C4-2B (cell line): ENCODE data around the gene RASGEF1B.

Experiments
- H3K27ac ChIP-seq: fragments of 450-650 bp; 2 replicates; pipeline ENCODE4 v1.5.1; 2017
- ZFX ChIP-seq: fragments of 450-650 bp; IDR thresholded peaks from 2 replicates; pipeline ENCODE4 v1.6.1; 2017
- TF ChIP-seq, protein P1 (sequence below): fragments of 450-650 bp; conservative IDR thresholded peaks from 2 replicates; pipeline ENCODE4 v1.5.1; 2017; ENCODE audit warnings: mild to moderate bottlenecking

The RASGEF1B gene

DNA sequence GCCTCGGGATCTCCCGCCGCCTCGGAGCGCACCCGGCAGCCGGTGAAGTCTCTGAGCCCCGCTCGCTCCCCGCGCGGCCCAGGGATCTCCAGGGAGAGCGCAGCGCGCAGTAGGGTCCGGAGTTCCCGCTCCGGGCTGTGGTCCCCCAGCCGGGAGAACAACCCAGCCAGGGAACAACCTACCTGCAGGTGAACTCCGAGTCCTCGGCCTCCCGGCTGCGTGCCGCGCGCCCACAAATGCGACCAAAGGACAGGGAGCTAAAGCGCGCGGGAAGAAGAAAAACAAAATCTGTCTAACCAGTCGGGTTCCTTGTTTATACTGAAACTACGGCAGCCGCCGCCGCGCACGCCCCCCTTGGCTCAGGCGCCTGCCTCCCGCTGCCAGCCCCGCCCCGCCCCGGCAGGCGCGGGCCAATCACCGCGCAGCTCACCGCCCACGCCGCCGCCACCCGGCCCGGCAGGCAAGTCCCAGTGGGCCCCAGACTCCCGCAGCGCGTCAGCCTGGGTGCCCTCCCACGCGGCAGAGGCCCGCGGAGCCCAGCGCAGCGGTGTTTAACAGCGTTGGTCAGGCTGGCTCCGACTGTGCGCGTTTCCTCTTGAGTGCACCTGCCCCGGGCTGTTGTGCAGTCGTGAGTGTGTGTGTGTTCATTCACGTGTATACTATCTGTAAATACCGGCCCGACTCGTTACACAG lies at the start of gene RASGEF1B:
TSS of gene RASGEF1B (minus strand) at position 320 of the 693 bp plus-strand sequence. CDS start 12,399 bp downstream, outside the sequence.
- TF ChIP-seq, protein P1, sequence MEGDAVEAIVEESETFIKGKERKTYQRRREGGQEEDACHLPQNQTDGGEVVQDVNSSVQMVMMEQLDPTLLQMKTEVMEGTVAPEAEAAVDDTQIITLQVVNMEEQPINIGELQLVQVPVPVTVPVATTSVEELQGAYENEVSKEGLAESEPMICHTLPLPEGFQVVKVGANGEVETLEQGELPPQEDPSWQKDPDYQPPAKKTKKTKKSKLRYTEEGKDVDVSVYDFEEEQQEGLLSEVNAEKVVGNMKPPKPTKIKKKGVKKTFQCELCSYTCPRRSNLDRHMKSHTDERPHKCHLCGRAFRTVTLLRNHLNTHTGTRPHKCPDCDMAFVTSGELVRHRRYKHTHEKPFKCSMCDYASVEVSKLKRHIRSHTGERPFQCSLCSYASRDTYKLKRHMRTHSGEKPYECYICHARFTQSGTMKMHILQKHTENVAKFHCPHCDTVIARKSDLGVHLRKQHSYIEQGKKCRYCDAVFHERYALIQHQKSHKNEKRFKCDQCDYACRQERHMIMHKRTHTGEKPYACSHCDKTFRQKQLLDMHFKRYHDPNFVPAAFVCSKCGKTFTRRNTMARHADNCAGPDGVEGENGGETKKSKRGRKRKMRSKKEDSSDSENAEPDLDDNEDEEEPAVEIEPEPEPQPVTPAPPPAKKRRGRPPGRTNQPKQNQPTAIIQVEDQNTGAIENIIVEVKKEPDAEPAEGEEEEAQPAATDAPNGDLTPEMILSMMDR, result no peak
- TF ChIP-seq ZFX, result no peak
- peak within 1 kb of the TSS; percentile 20; the same call in 1 of the 2 replicates for H3K27ac ChIP-seq

DNA sequence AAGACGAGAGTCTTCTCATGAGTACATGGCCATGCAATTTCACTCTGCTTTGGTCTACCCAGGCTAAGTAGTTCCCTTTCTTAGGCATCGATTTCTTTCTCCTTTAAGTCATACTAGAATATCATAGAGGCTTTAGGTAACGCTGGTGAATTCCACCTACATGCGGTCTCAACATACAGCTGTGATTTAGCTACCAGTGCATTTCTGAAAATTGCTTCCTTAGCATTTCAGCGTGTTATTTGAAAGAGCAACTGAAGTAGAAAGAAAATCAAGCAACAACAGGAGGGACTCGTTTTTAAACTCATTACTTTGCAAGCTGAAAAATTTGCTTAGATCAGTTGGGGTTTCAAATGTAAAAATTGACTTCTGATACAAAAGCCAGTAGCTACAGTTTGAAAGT lies 48.1 kb upstream of the RASGEF1B start:
- TF ChIP-seq ZFX, result no peak
- TF ChIP-seq, protein P1, result no peak
- H3K27ac ChIP-seq, result no peak overlapping the region

DNA sequence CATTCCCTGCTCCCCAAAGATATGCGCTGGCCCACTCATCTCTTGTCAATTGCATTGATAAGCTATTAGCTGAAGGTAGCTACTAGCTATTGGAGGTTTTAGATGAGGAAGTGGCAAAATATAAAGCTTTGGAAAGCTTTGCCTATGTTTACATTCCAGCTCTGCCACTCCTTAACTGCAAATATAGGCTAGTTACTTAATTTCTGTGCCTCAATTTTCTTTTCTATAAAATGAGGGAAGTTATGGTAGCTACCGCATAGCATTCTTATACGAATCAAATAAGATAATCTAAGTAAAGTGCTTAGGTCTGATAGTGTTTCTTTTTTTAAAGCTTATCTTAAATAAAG lies 47.7 kb upstream of the RASGEF1B start:
- no peak overlapping the region for H3K27ac ChIP-seq
- TF ChIP-seq, protein P1, result no peak
- no peak for TF ChIP-seq ZFX

DNA sequence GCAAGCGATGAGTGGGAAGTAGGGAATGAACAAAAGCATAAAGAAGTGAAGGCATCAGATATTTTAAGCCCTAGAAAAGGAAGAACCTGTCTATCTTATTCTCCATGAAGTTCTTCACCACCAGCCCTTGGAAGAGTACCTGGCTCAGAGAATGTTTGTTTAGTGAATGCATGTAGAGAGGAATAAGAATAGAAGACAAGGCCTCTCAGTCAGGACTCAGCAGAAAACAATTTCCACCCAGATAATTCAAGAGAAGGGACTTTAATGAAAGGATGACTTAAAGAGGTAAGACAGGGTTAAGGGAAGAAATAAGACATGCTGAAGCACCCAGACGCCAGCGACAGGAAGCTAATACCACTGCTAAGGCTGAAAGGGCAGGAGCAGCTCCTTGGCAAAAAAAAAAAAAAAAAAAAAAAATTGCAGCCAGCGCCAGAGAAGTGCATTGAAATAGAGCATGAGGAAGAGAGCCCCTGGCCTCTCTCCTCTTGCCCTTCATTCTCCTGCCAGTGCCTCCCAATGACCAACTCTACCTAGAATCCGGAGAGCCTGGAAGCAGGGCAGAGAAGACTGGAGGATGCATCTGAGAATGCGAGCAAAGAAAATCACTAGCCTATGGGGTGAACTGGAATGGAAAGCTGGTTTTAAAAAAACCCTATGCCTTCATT lies 47.2 kb upstream of the RASGEF1B start:
- no peak overlapping the region for H3K27ac ChIP-seq
- TF ChIP-seq ZFX, result no peak
- TF ChIP-seq, protein P1, result no peak

DNA sequence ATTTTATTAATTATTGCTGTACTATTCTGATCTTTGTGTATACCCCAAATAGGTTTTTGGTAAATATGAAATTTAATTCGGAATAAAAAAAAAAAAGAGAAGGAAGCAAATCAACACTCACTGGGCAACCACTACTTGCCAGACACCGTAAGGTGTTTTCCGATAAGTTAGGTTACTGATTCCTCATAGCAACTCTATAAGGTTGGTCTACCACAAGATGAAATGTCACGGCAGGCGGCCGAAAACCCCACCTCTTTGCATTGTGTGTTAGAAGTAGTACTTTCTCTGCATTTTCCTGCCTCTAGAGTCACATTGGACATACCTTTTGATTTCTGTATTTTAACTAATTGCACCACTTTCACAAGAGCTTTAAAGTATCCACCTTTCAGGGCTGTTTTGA lies 44.5 kb upstream of the RASGEF1B start:
- TF ChIP-seq ZFX, result no peak
- TF ChIP-seq, protein P1, result no peak

DNA sequence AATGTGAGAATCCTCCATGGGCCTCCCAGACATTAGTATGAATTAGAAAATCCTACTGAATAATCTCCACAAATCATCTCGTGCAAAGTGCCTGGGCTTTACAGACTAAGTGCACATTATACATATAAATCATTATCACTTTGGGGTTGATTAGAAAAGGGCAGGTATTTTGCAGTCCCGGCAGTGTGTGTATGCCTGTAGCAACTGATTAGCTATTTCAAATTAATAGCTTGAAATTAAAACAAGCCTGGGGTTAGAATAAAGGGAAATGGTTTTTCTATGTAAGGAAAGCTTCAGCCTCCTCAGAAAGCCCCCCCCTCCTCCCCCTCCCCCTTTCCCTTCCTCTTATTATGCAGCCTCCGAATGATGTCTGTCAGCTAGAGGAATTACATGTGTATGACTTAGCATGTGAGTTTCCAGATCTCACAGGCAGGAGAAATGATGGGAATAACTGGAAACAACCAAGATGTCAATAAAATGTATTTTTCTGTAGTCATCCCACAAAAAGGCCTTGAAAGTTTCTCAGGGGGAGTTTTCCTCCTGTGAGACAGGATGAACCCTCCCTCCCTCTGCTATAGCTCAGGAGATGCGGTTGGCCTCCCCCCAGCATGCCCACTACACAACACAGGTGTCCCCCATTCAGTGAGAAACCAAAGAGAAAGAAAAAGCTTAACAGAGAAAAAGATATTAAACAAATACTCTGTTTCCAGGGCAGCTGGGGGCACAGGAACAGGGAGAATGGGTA lies 41.2 kb upstream of the RASGEF1B start:
- TF ChIP-seq, protein P1, result no peak
- TF ChIP-seq ZFX, result no peak
- no peak overlapping the region for H3K27ac ChIP-seq

More for the DNA sequence above, 44.5 kb upstream of the RASGEF1B start:
- no peak overlapping the region for H3K27ac ChIP-seq
